GM12801 (cell line): ENCODE results near the gene MAN1C1.

Source experiments
- TF ChIP-seq, protein P1 (sequence below): IDR thresholded peaks from one replicate; pipeline ENCODE4 v1.5.1; 2011; ENCODE audit warnings: control low read depth; ENCODE audit not compliant: insufficient read length; ENCODE audit errors: extremely low read depth

MAN1C1 gene

DNA sequence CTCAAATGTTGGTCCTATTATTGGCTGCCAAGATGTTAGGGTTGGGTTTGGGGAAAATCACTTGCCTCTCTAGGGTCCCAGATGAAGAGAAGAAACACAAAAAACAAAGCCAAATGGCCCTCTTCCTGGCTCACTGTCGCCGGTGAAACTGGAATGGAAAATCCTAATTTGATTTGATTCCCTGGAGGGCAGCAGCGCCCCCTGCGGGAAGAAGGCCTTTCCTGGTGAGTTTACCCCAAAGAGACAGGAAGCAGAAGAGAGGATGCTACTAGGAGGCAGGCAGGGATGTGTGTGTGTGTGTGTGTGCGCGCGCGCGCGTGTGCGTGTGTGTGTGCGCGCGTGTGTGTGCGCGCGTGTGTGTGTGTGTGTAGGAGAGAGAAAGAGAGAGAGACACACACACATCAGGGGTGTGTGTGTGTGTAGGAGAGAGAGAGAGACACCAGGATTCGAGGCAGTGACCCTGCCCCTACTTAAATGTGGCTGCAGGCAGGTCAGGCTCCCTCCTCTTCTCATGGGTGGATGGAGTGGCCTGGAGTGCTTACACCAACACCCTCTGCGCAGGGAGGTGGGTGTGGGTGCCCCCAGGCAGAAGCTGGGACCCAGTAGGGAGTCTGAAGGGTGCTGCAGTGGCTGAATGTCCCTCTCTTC lies 180.3 kb downstream of the MAN1C1 start:
- TF ChIP-seq, protein P1, sequence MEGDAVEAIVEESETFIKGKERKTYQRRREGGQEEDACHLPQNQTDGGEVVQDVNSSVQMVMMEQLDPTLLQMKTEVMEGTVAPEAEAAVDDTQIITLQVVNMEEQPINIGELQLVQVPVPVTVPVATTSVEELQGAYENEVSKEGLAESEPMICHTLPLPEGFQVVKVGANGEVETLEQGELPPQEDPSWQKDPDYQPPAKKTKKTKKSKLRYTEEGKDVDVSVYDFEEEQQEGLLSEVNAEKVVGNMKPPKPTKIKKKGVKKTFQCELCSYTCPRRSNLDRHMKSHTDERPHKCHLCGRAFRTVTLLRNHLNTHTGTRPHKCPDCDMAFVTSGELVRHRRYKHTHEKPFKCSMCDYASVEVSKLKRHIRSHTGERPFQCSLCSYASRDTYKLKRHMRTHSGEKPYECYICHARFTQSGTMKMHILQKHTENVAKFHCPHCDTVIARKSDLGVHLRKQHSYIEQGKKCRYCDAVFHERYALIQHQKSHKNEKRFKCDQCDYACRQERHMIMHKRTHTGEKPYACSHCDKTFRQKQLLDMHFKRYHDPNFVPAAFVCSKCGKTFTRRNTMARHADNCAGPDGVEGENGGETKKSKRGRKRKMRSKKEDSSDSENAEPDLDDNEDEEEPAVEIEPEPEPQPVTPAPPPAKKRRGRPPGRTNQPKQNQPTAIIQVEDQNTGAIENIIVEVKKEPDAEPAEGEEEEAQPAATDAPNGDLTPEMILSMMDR: no peak

DNA sequence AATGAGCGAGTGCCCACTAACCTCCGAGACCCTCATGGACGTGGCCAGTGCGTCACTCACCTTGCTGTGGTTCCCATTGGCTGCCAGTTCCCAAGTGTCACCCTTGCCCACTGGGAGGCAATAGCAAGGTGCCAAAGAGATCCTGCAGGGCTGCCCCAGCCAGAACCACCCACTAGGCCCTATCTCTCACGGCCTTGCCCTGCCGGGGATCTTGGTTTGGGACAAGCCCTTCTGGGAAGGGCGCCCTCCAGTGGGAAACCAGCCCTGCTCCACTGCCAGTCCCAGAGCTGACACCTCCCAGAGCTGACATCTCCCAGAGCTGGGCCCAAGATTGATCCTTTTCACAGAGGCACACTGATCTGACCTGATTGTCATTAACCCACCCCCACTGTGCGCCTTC lies 181.3 kb downstream of the MAN1C1 start:
- TF ChIP-seq, protein P1: no peak

DNA sequence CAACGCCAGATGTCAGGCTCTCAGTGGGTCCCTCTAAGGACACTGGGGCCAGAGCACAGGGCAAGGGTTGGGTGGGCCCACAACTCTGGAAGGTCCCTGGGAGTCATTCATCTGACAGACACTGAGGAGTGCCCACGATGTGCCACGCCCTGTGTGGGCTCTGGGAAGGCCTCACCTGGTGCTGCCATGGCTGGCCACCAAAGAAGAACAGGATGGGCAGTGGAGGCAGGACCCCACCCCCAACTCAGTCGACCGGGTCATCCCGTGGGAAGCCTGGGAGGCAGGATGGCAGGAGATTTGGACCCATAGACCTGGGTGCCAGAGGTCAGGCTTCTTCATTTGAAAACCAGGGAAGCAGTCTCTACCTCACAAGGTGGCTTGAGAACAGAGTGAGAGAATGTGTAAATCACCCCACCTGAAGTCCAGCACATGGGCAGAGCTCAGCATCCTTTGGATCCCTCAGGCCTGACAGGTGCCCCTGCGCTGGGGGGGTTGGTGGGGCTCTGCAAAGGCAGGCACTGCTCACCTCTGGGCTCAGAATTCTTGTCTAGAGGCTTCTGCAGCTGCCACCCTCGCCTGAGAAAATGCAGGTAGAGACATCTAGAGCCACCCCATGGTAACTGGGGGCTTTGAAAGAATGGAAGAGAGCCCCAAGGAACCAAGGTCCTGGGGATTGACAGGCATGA lies 182.2 kb downstream of the MAN1C1 start:
- TF ChIP-seq, protein P1: no peak

DNA sequence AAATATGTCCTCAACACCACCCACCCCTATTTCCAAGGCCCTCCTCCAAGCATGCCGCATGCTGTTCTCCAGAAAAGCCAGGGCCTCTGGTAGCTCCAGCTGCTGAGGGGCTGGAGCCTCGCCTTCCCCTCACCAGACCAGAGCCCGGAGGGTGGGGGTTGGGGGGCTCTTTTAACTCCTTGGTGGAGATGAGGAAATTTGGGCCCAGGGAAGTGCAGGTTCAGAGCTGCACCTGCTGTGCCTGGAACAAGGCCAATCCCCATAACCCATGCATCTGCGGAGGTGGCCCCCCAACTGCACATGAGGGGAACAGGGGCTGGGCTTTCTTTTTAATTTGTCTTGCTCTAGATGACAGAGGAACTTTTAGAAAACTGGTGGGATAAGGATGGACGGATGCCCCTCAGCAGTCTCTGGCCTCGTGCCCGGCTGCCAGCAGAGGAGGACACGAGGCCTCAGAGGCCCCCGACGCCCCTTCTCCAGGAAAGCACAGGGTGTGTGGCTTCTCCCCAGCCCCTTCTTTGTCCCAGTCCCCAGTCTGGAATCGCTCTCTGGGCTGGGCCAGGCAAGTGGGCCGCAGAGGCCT lies 182.9 kb downstream of the MAN1C1 start:
- TF ChIP-seq, protein P1: no peak

DNA sequence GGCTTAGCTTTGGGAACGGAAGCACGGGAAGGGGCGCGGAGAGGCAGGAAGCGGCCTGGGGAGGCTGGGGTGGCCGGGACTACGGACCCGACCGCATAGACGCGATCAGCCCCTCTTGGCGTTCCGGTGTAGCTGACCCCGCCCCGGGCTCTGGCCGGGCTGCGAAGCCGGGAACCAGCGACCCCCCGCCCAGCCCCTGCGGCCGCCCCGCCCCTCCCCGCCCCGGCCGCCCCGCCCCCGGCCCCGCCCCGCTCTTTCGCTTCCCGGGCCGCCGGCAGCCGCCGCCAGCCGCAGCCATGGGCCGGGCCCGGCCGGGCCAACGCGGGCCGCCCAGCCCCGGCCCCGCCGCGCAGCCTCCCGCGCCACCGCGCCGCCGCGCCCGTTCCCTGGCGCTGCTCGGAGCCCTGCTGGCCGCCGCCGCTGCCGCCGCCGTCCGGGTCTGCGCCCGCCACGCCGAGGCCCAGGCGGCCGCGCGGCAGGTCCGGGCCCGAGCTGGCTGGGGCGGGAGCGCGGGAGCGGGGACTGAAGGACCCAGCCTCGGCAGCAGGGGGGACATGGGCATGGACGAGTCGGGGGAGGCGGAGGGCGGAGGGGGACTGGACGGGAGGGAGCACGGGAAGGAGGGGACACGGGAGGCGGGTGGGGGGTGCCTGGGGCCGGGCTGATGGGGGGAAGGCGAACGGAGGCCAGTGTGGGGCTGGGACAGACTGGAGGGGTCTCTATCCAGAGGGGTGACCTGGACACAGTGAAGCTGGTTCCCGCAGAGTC lies 183.5 kb downstream of the MAN1C1 start, which contains the start of gene SELENON:
SELENON (plus strand) TSS at position 259 of the 768 bp plus-strand sequence; CDS start at position 297, 38 bp downstream.
- TF ChIP-seq, protein P1: no peak

DNA sequence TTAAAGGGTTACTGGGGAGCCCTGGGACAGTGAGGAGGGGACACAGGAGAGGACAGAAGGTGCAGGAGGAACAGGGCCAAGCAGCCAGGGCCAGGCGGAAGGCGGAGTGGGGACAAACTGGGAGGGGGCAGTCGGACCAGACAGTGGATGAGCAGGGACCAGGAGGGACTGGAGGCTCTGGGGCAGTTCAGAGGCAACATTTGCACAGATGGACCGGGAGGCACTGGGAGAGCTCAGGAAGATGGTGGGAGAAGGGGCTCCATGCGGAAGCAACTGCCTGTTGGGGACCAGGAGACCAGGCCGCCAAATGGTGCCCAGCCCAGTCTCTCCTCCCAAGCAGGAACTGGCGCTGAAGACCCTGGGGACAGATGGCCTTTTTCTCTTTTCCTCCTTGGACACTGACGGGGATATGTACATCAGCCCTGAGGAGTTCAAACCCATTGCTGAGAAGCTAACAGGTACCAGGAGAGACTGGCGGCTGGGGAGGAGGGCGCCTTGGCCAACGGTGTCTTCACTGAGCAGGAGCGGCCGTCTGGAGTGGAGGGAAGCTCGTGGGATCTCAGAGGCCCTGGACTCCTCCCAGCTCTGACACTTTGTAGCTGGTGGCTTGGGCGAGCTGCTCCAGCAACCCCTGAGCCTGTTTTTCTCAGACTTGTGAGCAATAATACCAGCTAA lies 184.2 kb downstream of the MAN1C1 start:
- TF ChIP-seq, protein P1: no peak
